ENCODE measurements around the gene SCRT2. TPM values are rescaled to one million over a fixed set of nuclear protein-coding genes. Genes with fewer than 3 reads are reported as not detected.
"Not testable (repeated sequence)": the region's sequence is repeated elsewhere in the genome, so short reads cannot be mapped to it uniquely, and the experiment has no call there.

Gene SCRT2
- total RNA-seq, 1 donor from 2014 or later, result not detected

DNA sequence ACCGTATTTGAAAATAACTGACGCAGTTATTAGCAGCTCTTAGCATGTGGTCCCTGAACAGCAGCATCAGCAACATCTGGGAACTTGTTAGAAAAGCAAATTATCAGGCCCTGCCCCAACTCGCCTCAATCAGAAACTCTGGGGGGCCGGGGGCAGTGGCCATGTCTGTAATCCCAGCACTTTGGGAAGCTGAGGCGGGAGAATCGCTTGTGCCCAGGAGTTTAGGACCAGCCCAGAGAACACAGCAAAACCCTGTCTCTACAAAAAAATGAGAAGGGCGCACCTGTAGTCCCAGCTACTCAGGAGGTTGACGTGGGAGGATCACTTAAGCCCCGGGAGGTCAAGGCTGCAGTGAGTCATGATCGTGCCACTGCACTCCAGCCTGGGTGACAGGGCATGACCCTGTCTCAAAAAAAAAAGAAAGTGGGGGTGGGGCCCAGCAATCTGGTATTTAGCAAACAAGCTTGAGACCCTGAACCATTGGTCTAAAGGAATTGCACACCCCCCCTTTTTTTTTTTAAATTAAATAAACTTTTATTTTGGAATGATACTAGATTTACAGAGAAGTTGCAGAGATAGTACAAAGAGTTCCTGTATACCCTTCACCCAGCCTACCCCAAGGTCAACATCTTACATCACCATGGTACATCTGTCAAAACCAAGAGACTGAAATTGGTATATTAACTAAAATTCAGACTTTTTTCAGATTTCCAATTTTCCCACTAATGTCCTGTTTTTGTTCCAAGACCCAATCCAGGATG, 29.3 kb downstream of the SCRT2 start:
- H3K27ac ChIP-seq (replicated peaks), result peak overlapping the region; percentile 66

DNA sequence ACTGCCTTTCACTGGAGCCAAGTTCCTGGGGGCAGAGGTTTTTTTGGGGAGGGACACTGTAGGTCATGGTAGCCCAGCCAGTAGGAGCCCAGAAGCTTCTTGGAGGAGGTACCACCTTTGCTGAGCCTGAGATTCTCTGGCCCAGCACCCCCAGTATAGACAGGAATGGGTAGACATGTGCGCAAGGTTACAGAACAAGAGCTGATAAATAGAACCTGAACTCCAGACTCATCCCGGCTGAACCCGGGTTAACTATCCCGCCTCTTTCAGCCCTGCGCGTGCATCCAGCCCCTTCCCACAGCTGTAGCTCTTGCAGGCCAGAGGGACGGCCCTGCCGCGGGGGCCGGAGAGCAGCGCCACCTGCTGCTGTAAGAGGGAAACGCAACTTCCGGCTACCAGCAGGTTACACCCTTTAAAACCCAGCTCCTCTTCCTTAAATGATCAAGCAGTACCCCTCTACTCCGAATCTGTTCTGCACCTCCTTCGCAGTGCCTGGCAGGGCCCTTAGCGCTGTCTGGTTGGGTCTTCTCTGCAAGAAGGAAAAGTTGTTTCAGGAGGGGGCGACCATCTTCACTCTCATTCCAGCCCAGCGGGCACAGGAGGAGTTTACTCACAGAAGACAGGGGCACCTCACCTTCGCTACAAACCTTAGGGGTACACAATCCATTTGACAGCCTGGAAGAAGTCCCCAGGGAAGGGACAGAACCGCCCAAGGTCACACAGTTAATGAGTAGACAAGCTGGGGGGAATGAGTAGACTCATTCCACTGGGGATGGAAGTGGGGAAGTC, 30.1 kb downstream of the SCRT2 start:
- Histone ChIP-seq H3K27ac (replicated peaks) (peak overlapping the region; percentile 66), H3K4me3 (no peak overlapping the region), H3K36me3 (peaks cover 33% of the 10 kb centered on the region), H3K27me3 (ENCODE audit: low read depth) (no peaks in the 10 kb centered on the region), H3K4me1 (peaks cover 42% of the 10 kb centered on the region), H3K9me3 (replicated peaks) (peaks cover 6% of the 10 kb centered on the region)
- TF ChIP-seq, protein P1, sequence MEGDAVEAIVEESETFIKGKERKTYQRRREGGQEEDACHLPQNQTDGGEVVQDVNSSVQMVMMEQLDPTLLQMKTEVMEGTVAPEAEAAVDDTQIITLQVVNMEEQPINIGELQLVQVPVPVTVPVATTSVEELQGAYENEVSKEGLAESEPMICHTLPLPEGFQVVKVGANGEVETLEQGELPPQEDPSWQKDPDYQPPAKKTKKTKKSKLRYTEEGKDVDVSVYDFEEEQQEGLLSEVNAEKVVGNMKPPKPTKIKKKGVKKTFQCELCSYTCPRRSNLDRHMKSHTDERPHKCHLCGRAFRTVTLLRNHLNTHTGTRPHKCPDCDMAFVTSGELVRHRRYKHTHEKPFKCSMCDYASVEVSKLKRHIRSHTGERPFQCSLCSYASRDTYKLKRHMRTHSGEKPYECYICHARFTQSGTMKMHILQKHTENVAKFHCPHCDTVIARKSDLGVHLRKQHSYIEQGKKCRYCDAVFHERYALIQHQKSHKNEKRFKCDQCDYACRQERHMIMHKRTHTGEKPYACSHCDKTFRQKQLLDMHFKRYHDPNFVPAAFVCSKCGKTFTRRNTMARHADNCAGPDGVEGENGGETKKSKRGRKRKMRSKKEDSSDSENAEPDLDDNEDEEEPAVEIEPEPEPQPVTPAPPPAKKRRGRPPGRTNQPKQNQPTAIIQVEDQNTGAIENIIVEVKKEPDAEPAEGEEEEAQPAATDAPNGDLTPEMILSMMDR (IDR thresholded peaks at IDR 0.05; ENCODE audit: borderline replicate concordance), result no peak
- peak; percentile 71 for DNase-seq
- intact Hi-C loops (cut with micrococcal nuclease), result loop anchor here (2.0 kb wide), 1 partner anchor 85 kb away; no protein-coding TSS in a partner anchor

More for the DNA sequence above, 29.3 kb downstream of the SCRT2 start:
- TF ChIP-seq, protein P1 (IDR thresholded peaks at IDR 0.05; ENCODE audit: borderline replicate concordance), result no peak
- DNase-seq, result no peak
- Histone ChIP-seq H3K36me3 (peaks cover 41% of the 10 kb centered on the region), H3K27me3 (ENCODE audit: low read depth) (no peaks in the 10 kb centered on the region), H3K4me3 (no peak overlapping the region), H3K4me1 (peaks cover 50% of the 10 kb centered on the region), H3K9me3 (replicated peaks) (peaks cover 6% of the 10 kb centered on the region)
- intact Hi-C loops (cut with micrococcal nuclease), result loop anchor here (2.0 kb wide), 1 partner anchor 85 kb away; no protein-coding TSS in a partner anchor

DNA sequence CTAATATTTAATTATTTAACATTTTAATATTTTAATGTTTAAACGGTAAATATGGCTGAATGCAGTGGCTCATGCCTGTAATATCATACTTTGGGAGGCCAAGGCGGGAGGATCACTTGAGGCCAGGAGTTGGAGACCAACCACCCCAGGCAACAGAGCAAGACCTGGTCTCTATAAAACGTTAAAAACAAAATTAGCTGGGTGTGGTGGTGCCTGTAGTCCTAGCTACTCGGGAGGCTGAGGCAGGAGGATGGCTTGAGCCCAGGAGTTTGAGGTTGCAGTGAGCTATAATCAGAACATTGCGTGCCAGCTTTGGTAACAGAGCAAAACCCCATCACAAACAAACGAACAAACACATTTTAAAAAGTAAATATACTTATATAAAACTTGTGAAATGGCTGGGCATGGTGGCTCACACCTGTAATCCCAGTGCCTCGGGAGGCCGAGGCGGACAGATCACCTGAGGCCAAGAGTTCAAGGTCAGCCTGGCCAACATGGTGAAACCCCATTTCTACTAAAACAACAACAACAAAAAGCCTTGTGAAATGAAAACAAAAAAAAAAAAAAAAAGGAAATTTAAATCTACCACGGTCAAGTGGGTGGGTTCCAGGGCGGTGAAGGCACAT, 30.8 kb downstream of the SCRT2 start:
- no peaks in the 10 kb centered on the region for H3K27me3 ChIP-seq (ENCODE audit: low read depth)
- H3K36me3 ChIP-seq, result peaks cover 26% of the 10 kb centered on the region
- H3K4me1 ChIP-seq, result peaks cover 36% of the 10 kb centered on the region
- peaks cover 6% of the 10 kb centered on the region for H3K9me3 ChIP-seq (replicated peaks)
- TF ChIP-seq, protein P1 (IDR thresholded peaks at IDR 0.05; ENCODE audit: borderline replicate concordance), result no peak
- H3K4me3 ChIP-seq, result no peak overlapping the region
- intact Hi-C loops (cut with micrococcal nuclease), result no loop called here
- no peak for DNase-seq
- H3K27ac ChIP-seq (replicated peaks), result peak overlapping the region; percentile 66

DNA sequence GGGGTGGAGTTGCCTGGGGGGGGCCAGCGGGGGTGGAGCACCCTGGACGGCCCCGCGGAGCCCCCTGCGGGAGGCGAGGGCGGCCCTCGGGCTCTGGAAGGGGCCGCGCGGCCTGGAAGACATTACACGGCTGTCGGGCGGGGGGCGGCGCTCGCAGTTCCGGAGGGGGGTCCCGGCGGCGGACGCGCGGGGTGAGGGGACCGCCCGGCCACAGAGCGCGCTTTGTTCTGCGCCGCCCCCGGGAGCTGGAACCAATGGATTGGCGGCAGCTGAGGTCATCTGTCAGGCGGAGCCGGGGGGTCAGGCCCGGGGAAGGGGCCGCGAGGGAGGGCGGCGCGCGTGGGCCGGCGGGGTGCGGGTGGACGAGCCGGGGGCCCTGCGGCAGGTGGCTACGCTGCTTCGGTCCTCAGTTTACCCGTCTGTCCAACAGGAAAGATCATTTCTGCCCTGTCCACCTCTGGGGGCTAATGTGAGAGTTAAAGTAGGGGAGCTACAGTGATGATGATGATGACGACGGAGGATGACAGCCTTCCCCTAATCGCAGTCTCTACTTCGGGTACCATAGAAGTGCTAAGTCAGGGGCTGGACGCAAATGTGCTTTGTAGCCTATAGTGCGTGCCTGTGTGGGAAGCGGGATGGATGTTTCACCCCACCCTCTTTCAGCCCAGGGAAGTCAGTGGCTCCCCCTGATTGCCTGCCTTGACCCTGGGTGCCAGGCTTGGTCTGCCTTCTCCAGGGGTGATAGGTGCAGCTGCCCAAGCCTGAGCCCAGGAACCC, 33.0 kb downstream of the SCRT2 start:
- peaks cover 32% of the 10 kb centered on the region for H3K4me1 ChIP-seq
- intact Hi-C loops (cut with micrococcal nuclease), result no loop called here
- peak overlapping the region; percentile 84 for H3K27ac ChIP-seq (replicated peaks)
- no peaks in the 10 kb centered on the region for H3K27me3 ChIP-seq (ENCODE audit: low read depth)
- H3K9me3 ChIP-seq (replicated peaks), result peaks cover 2% of the 10 kb centered on the region
- H3K36me3 ChIP-seq, result peaks cover 4% of the 10 kb centered on the region
- H3K4me3 ChIP-seq, result peak overlapping the region; percentile 72
- TF ChIP-seq, protein P1 (IDR thresholded peaks at IDR 0.05; ENCODE audit: borderline replicate concordance), result no peak
- DNase-seq, result peak; percentile 49

DNA sequence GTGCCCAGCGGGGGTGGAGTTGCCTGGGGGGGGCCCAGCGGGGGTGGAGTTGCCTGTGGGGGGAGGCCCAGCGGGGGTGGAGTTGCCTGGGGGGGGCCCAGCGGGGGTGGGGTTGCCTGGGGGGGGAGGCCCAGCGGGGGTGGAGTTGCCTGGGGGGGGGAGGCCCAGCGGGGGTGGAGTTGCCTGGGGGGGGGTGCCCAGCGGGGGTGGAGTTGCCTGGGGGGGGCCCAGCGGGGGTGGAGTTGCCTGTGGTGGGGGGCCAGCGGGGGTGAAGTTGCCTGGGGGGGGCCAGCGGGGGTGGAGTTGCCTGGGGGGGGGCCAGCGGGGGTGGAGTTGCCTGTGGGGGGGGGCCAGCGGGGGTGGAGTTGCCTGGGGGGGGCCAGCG, 33.6 kb downstream of the SCRT2 start:
- Histone ChIP-seq H3K4me1 (peaks cover 26% of the 10 kb centered on the region), H3K27ac (replicated peaks) (peak overlapping the region; percentile 84), H3K4me3 (peak overlapping the region; percentile 72)
- H3K36me3 ChIP-seq; H3K27me3 ChIP-seq (ENCODE audit: low read depth); DNase-seq; H3K9me3 ChIP-seq (replicated peaks); intact Hi-C loops (cut with micrococcal nuclease): not testable (repeated sequence)

All from left ventricle myocardium inferior (tissue), 1 donor.